Tibial artery (tissue), 4 donors: Measurements from ENCODE around the gene SEMA5A.

Experiments used
- DNase-seq, 2 donors: peaks; one replicate each; pipeline ENCODE4 v3.0.0-alpha.2; 2019
- H3K27ac ChIP-seq, 2 donors: fragments of 200-600 bp; sonication (generic) in 1 of 2; 1 replicate in 1 of 2; 2 replicates in 1 of 2; pipeline ENCODE4 v1.5.1; 2018 to 2019; ENCODE audit warnings: mild to moderate bottlenecking in 1 of 2
- H3K27me3 ChIP-seq, 2 donors: fragments of 200-600 bp; sonication (generic) in 1 of 2; one replicate each; pipeline versions ENCODE4 v1.5.1 to v1.6.0; 2016 to 2019
- H3K36me3 ChIP-seq, 3 donors: fragments of 200-600 bp; sonication (generic) in 2 of 3; one replicate each; pipeline ENCODE4 v1.5.1; 2016 to 2019; ENCODE audit warnings: mild to moderate bottlenecking in 2 of 3
- H3K4me1 ChIP-seq, 4 donors: fragments of 200-600 bp; sonication (generic) in 2 of 4; 1 replicate in 3 of 4; 2 replicates in 1 of 4; pipeline ENCODE4 v1.5.1; 2016 to 2019
- H3K4me3 ChIP-seq, 2 donors: fragments of 200-600 bp; sonication (generic) in 1 of 2; 1 replicate in 1 of 2; 2 replicates in 1 of 2; pipeline ENCODE4 v1.5.1; 2018 to 2019; ENCODE audit warnings: mild to moderate bottlenecking in 2 of 2
- H3K9me3 ChIP-seq, 3 donors: fragments of 200-600 bp; sonication (generic) in 1 of 3; one replicate each; pipeline ENCODE4 v1.5.1; 2016 to 2019
- CTCF ChIP-seq, 2 experiments: fragments of 200-600 bp in 1 of 2; fragments of 450-650 bp in 1 of 2; IDR thresholded peaks; one replicate each; pipeline ENCODE4 v1.5.1; 2017 to 2019; ENCODE audit warnings: antibody characterized with exemption in 2 of 2, mild to moderate bottlenecking in 1 of 2, moderate library complexity in 1 of 2
- intact Hi-C: fragments of 100-400 bp; cut with DNase I; formaldehyde crosslinking; loops from one replicate; pipeline ENCODE4 v1.15.0; 2023; ENCODE audit warnings: low total_unique reads

The SEMA5A gene

GRCh38 chr5:9445826-9446388 is 100.0 kb downstream of the SEMA5A start:
- intact Hi-C loops: no loop called here
- H3K27ac ChIP-seq: no peak overlapping the region

GRCh38 chr5:9444346-9444745 is 101.5 kb downstream of the SEMA5A start:
- DNase-seq: no peak
- Histone ChIP-seq H3K27ac (no peak overlapping the region), H3K36me3 (no peaks in the 10 kb centered on the region), H3K27me3 (no peaks in the 10 kb centered on the region), H3K4me3 (no peak overlapping the region), H3K4me1 (no peaks in the 10 kb centered on the region), H3K9me3 (no peaks in the 10 kb centered on the region)
- TF ChIP-seq CTCF (IDR thresholded peaks at IDR 0.05): no peak
- intact Hi-C loops: no loop called here

More at GRCh38 chr5:9445826-9446388, 100.0 kb downstream of the SEMA5A start:
- TF ChIP-seq CTCF (IDR thresholded peaks at IDR 0.05): no peak
- H3K4me1 ChIP-seq: no peaks in the 10 kb centered on the region
- no peaks in the 10 kb centered on the region for H3K27me3 ChIP-seq
- no peaks in the 10 kb centered on the region for H3K9me3 ChIP-seq
- no peak for DNase-seq
- no peak overlapping the region for H3K4me3 ChIP-seq
- no peaks in the 10 kb centered on the region for H3K36me3 ChIP-seq

DNA sequence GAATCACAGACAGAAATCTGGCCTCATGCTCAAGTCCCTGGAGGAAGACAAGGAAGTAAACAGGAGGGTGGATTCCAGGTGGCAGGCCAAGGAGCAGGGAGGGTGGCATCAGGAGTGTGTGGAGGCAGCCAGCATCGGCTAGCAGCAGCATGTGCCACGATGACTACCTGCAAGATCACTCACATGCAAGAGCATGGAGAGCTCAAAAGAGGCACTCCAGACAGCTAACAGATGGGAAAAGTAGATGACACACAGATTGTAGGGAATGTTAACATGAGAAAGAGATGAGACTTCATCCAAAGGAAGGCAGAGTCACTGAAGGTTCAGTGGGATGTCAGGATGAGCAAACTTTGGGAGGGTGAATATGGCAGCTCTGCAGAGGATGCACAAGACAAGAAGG is 104.3 kb downstream of the SEMA5A start:
- H3K9me3 ChIP-seq: no peaks in the 10 kb centered on the region
- no peak overlapping the region for H3K27ac ChIP-seq
- DNase-seq: no peak
- no peaks in the 10 kb centered on the region for H3K36me3 ChIP-seq
- no peaks in the 10 kb centered on the region for H3K27me3 ChIP-seq
- no peak for TF ChIP-seq CTCF (IDR thresholded peaks at IDR 0.05)
- H3K4me3 ChIP-seq: no peak overlapping the region
- intact Hi-C loops: no loop called here
- H3K4me1 ChIP-seq: no peaks in the 10 kb centered on the region

DNA sequence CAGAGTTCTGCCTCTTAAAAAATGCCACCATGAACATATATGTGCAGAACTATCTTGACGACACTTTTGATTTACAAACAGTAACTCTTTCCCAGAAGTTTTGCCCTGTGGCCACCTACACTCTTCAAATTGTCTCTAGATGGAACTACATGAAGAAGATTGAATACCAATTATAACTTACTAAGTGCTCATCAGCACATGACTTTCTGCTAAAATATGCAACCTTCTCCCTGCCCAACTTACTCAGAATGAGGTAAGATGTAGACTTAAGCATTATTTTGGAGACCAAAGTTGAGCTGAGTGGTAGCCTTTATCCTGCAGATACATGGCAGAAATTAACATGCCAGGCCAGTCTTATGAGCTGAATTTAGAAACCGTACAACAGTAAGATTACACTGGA is 105.4 kb downstream of the SEMA5A start:
- Histone ChIP-seq H3K27ac (no peak overlapping the region), H3K36me3 (no peaks in the 10 kb centered on the region), H3K4me1 (no peaks in the 10 kb centered on the region), H3K27me3 (no peaks in the 10 kb centered on the region), H3K9me3 (no peaks in the 10 kb centered on the region), H3K4me3 (no peak overlapping the region)
- intact Hi-C loops: no loop called here
- TF ChIP-seq CTCF (IDR thresholded peaks at IDR 0.05): no peak
- no peak for DNase-seq

DNA sequence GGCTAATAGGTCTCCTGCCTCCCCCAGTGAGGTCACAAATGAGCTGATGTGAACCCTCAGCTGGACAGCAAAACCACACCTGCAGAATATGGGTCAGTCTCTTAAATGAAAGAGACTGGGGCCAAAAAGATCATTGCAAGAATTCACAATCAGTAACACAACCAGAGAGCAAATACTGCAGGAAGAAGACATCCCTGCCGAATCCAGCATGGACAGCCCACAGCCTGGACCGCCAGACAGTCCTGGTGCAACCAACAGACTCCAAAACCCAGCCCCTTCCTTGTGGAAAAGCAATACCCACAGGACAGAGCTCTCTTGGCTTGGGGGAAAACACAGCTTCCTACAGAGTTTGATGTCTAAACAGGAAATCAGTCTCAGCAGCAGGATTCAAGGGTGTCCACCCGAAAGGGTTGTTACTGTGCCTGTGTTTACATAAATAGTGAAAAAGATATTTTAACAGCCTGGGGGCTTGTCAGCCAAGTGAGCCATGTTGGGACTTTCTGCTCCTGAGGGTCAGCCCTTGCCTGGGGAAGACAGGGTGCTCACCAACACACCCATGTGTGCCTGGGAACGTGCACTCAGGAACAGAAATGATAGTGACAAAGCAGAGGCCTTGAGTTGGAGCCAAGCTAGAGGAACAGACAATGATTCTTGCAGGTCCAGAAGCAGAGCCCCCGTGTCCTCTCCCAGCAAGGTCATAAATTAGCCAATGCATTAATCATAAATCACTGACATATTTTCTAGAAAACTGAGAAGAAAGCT is 106.2 kb downstream of the SEMA5A start:
- TF ChIP-seq CTCF (IDR thresholded peaks at IDR 0.05): no peak
- Histone ChIP-seq H3K4me3 (no peak overlapping the region), H3K4me1 (no peaks in the 10 kb centered on the region), H3K27me3 (no peaks in the 10 kb centered on the region), H3K9me3 (no peaks in the 10 kb centered on the region), H3K36me3 (no peaks in the 10 kb centered on the region), H3K27ac (no peak overlapping the region)
- no peak for DNase-seq
- intact Hi-C loops: no loop called here
